Measurements from ENCODE around the gene DLST.

The DLST gene

GRCh38 chr14:74835645-74836250 is 46.0 kb upstream of the DLST start:
- H3F3A ChIP-seq (ENCODE audit: low read depth) = peaks cover 3% of the 10 kb centered on the region; the same call in 1 of the 2 replicates
- peaks cover 61% of the 10 kb centered on the region for H3K36me3 ChIP-seq (ENCODE audit: insufficient read depth, low read length)
- no peak overlapping the region for H2AFZ ChIP-seq (ENCODE audit: low read length)
- no peaks in the 10 kb centered on the region for H3K27me3 ChIP-seq (ENCODE audit: insufficient read depth, low read length, poor library complexity, severe bottlenecking)
- no peaks in the 10 kb centered on the region for H3K9me3 ChIP-seq (ENCODE audit: insufficient read depth, low read depth, low read length)
- H3K4me1 ChIP-seq (ENCODE audit: insufficient read depth, low read length, poor library complexity, severe bottlenecking) = peaks cover 4% of the 10 kb centered on the region
- no peaks in the 10 kb centered on the region for H4K20me1 ChIP-seq (ENCODE audit: insufficient read depth, low read length, poor library complexity, severe bottlenecking)
- H3K79me2 ChIP-seq (ENCODE audit: insufficient read depth, low read length) = no peaks in the 10 kb centered on the region
- no peak overlapping the region for H3K4me2 ChIP-seq (ENCODE audit: low read depth, low read length, poor library complexity, severe bottlenecking)
- no peaks in the 10 kb centered on the region for H3K9me2 ChIP-seq (replicated peaks; ENCODE audit: low read depth, low read length)
- H3K4me3 ChIP-seq (ENCODE audit: low read length, poor library complexity, severe bottlenecking) = no peak overlapping the region
- no peak overlapping the region for H3K9ac ChIP-seq (ENCODE audit: low read depth, low read length, poor library complexity, severe bottlenecking)
- TF ChIP-seq CTCF (conservative IDR thresholded peaks at IDR 0.05; ENCODE audit: low read length) (no peak), EZH2phosphoT487 (IDR thresholded peaks at IDR 0.05; ENCODE audit: borderline replicate concordance) (no peak)

GRCh38 chr14:74836251-74836960 is 45.3 kb upstream of the DLST start:
- Histone ChIP-seq H2AFZ (ENCODE audit: low read length) (no peak overlapping the region), H3K4me1 (ENCODE audit: insufficient read depth, low read length, poor library complexity, severe bottlenecking) (peaks cover 4% of the 10 kb centered on the region), H3K79me2 (ENCODE audit: insufficient read depth, low read length) (no peaks in the 10 kb centered on the region), H4K20me1 (ENCODE audit: insufficient read depth, low read length, poor library complexity, severe bottlenecking) (no peaks in the 10 kb centered on the region), H3K27me3 (ENCODE audit: insufficient read depth, low read length, poor library complexity, severe bottlenecking) (no peaks in the 10 kb centered on the region), H3K9me3 (ENCODE audit: insufficient read depth, low read depth, low read length) (no peaks in the 10 kb centered on the region), H3K4me3 (ENCODE audit: low read length, poor library complexity, severe bottlenecking) (no peak overlapping the region), H3K9ac (ENCODE audit: low read depth, low read length, poor library complexity, severe bottlenecking) (no peak overlapping the region), H3F3A (ENCODE audit: low read depth) (peaks cover 3% of the 10 kb centered on the region; the same call in 1 of the 2 replicates), H3K4me2 (ENCODE audit: low read depth, low read length, poor library complexity, severe bottlenecking) (no peak overlapping the region), H3K9me2 (replicated peaks; ENCODE audit: low read depth, low read length) (no peaks in the 10 kb centered on the region), H3K36me3 (ENCODE audit: insufficient read depth, low read length) (peaks cover 56% of the 10 kb centered on the region)
- TF ChIP-seq EZH2phosphoT487 (IDR thresholded peaks at IDR 0.05; ENCODE audit: borderline replicate concordance) (no peak), CTCF (conservative IDR thresholded peaks at IDR 0.05; ENCODE audit: low read length) (no peak)

GRCh38 chr14:74838166-74838565 is 43.5 kb upstream of the DLST start:
- Histone ChIP-seq H3K4me2 (ENCODE audit: low read depth, low read length, poor library complexity, severe bottlenecking) (no peak overlapping the region), H3K36me3 (ENCODE audit: insufficient read depth, low read length) (peaks cover 44% of the 10 kb centered on the region), H3K9me3 (ENCODE audit: insufficient read depth, low read depth, low read length) (no peaks in the 10 kb centered on the region), H3K79me2 (ENCODE audit: insufficient read depth, low read length) (no peaks in the 10 kb centered on the region), H3F3A (ENCODE audit: low read depth) (peaks cover 3% of the 10 kb centered on the region; the same call in 1 of the 2 replicates), H2AFZ (ENCODE audit: low read length) (no peak overlapping the region), H3K9ac (ENCODE audit: low read depth, low read length, poor library complexity, severe bottlenecking) (no peak overlapping the region), H3K27me3 (ENCODE audit: insufficient read depth, low read length, poor library complexity, severe bottlenecking) (no peaks in the 10 kb centered on the region), H4K20me1 (ENCODE audit: insufficient read depth, low read length, poor library complexity, severe bottlenecking) (no peaks in the 10 kb centered on the region), H3K4me3 (ENCODE audit: low read length, poor library complexity, severe bottlenecking) (no peak overlapping the region), H3K9me2 (replicated peaks; ENCODE audit: low read depth, low read length) (no peaks in the 10 kb centered on the region), H3K4me1 (ENCODE audit: insufficient read depth, low read length, poor library complexity, severe bottlenecking) (peaks cover 4% of the 10 kb centered on the region)
- TF ChIP-seq EZH2phosphoT487 (IDR thresholded peaks at IDR 0.05; ENCODE audit: borderline replicate concordance) (no peak), CTCF (conservative IDR thresholded peaks at IDR 0.05; ENCODE audit: low read length) (no peak)

Measured in Loucy (cell line).